ENCODE measurements around the gene STON2. TPM values are rescaled to one million over a fixed set of nuclear protein-coding genes. Genes with fewer than 3 reads are reported as not detected.

Gene STON2
- total and polyA plus RNA-seq, 2 of the 13 experiments (the other 11 are each of a cell fraction or from before 2014, with no cell fraction given) = 2.1 to 11.0 TPM

GRCh38 chr14:81408595-81408994, 8.5 kb upstream of the STON2 start (continued):
- TF ChIP-seq TOPORS (CRISPR knock-in tag; IDR thresholded peaks at IDR 0.05) (no peak), ZBTB42 (CRISPR knock-in tag; IDR thresholded peaks at IDR 0.05) (no peak), EED (CRISPR knock-in tag; IDR thresholded peaks at IDR 0.05) (no peak), DDIT3 (CRISPR knock-in tag; IDR thresholded peaks at IDR 0.05) (no peak), FOXK2 (IDR thresholded peaks at IDR 0.05) (no peak), KIAA2018 (CRISPR knock-in tag; IDR thresholded peaks at IDR 0.05; ENCODE audit: borderline replicate concordance) (no peak), ZNF598 (CRISPR knock-in tag; IDR thresholded peaks at IDR 0.05; ENCODE audit: borderline replicate concordance) (no peak), ZNF639 (CRISPR knock-in tag; conservative IDR thresholded peaks at IDR 0.05) (no peak), BRF2 (CRISPR knock-in tag; IDR thresholded peaks at IDR 0.05) (no peak), KDM3A (CRISPR knock-in tag; IDR thresholded peaks at IDR 0.05; ENCODE audit: low read depth) (no peak), NFATC3 (CRISPR knock-in tag; IDR thresholded peaks at IDR 0.05) (no peak), MED1 (CRISPR knock-in tag; IDR thresholded peaks at IDR 0.05) (0 out of 2 replicates have a peak, but pooled peaks have one; percentile 33), KLF6 (CRISPR knock-in tag; IDR thresholded peaks at IDR 0.05) (no peak), IKZF4 (CRISPR knock-in tag; IDR thresholded peaks at IDR 0.05; ENCODE audit: borderline replicate concordance, low read depth, not compliant biosample characterization) (no peak), CHD4 (IDR thresholded peaks at IDR 0.05; ENCODE audit: borderline replicate concordance, low read length) (no peak), SOX13 (IDR thresholded peaks at IDR 0.05) (no peak), SOX13 (CRISPR knock-in tag; conservative IDR thresholded peaks at IDR 0.05 in 1 of 2, IDR thresholded peaks at IDR 0.05 in 1 of 2) (peak in 1 of 2 experiments; percentile 25; a peak in 1 of 4 replicates), ZBTB44 (CRISPR knock-in tag; IDR thresholded peaks at IDR 0.05) (no peak), ZNF350 (CRISPR knock-in tag; IDR thresholded peaks at IDR 0.05; ENCODE audit: borderline replicate concordance, low read depth) (no peak)
